Measurements from ENCODE around the gene FAM117B. TPM values are rescaled to one million over a fixed set of nuclear protein-coding genes. Genes with fewer than 3 reads are reported as not detected.

Gene FAM117B
- total RNA-seq, 1 donor from 2014 or later: 21.4 TPM

- TF ChIP-seq, protein P1, sequence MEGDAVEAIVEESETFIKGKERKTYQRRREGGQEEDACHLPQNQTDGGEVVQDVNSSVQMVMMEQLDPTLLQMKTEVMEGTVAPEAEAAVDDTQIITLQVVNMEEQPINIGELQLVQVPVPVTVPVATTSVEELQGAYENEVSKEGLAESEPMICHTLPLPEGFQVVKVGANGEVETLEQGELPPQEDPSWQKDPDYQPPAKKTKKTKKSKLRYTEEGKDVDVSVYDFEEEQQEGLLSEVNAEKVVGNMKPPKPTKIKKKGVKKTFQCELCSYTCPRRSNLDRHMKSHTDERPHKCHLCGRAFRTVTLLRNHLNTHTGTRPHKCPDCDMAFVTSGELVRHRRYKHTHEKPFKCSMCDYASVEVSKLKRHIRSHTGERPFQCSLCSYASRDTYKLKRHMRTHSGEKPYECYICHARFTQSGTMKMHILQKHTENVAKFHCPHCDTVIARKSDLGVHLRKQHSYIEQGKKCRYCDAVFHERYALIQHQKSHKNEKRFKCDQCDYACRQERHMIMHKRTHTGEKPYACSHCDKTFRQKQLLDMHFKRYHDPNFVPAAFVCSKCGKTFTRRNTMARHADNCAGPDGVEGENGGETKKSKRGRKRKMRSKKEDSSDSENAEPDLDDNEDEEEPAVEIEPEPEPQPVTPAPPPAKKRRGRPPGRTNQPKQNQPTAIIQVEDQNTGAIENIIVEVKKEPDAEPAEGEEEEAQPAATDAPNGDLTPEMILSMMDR (conservative IDR thresholded peaks at IDR 0.05): no peak
- H3K27me3 Mint-ChIP-seq: no peaks in the 10 kb centered on the region
- peaks cover 4% of the 10 kb centered on the region for H3K9me3 Mint-ChIP-seq
- no peak for DNase-seq (ENCODE audit: extremely low spot score, unreplicated experiment)
- H3K27ac Mint-ChIP-seq: no peak overlapping the region
- H3K4me1 Mint-ChIP-seq (ENCODE audit: unreplicated experiment): peaks cover 8% of the 10 kb centered on the region
- no peak overlapping the region for H3K4me3 Mint-ChIP-seq
- H3K36me3 Mint-ChIP-seq: peaks cover 12% of the 10 kb centered on the region
These were observed 82.3 kb downstream of the FAM117B start for GRCh38 chr2:202716953-202717597.

DNA sequence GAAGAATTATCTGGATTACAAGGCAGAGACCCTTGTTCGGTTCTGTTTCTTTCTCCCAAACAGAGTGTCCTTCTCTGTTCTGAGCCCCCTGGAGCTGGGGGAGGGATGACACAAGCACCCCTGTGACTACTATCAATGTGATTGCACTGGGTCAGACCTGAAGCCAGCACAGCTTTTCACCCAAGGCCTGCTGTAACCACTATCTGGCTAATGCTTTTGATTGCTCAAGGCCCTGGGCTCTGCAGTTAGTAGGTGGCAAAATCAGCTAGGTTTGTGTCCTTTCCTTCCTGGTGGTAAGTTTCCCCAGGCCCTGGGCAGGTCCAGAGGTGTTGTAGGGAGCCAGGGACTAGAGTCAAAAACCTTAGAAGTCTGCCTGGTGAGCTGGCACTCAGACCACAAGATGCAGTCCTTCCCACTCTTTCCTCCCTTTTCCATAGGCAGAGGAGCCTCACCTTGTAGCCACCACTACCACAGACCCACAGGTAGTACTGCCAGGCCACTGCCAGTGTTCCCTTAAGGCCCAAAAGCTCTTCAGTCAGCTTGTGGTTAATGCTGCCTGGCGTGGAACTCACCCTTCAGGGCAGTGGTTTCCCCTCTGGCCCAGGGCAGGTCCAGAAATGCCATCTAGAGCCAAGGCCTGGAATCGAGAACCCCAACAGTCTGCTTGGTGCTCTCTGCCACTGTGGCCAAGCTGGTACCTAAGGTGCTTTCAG lies 83.0 kb downstream of the FAM117B start:
- H3K4me3 Mint-ChIP-seq: no peak overlapping the region
- H3K36me3 Mint-ChIP-seq: peaks cover 12% of the 10 kb centered on the region
- no peaks in the 10 kb centered on the region for H3K9me3 Mint-ChIP-seq
- H3K27ac Mint-ChIP-seq: no peak overlapping the region
- no peak for DNase-seq (ENCODE audit: extremely low spot score, unreplicated experiment)
- TF ChIP-seq, protein P1 (conservative IDR thresholded peaks at IDR 0.05): no peak
- peaks cover 8% of the 10 kb centered on the region for H3K4me1 Mint-ChIP-seq (ENCODE audit: unreplicated experiment)
- H3K27me3 Mint-ChIP-seq: no peaks in the 10 kb centered on the region

GRCh38 chr2:202718614-202719013 lies 83.8 kb downstream of the FAM117B start:
- H3K36me3 Mint-ChIP-seq: peaks cover 12% of the 10 kb centered on the region
- TF ChIP-seq, protein P1 (conservative IDR thresholded peaks at IDR 0.05): no peak
- peaks cover 8% of the 10 kb centered on the region for H3K4me1 Mint-ChIP-seq (ENCODE audit: unreplicated experiment)
- no peak for DNase-seq (ENCODE audit: extremely low spot score, unreplicated experiment)
- no peak overlapping the region for H3K4me3 Mint-ChIP-seq
- no peak overlapping the region for H3K27ac Mint-ChIP-seq
- H3K27me3 Mint-ChIP-seq: no peaks in the 10 kb centered on the region
- no peaks in the 10 kb centered on the region for H3K9me3 Mint-ChIP-seq

- TF ChIP-seq, protein P1 (conservative IDR thresholded peaks at IDR 0.05): no peak
- H3K27me3 Mint-ChIP-seq: no peaks in the 10 kb centered on the region
- DNase-seq (ENCODE audit: extremely low spot score, unreplicated experiment): no peak
- peaks cover 12% of the 10 kb centered on the region for H3K36me3 Mint-ChIP-seq
- no peak overlapping the region for H3K4me3 Mint-ChIP-seq
- peaks cover 8% of the 10 kb centered on the region for H3K4me1 Mint-ChIP-seq (ENCODE audit: unreplicated experiment)
- H3K9me3 Mint-ChIP-seq: no peaks in the 10 kb centered on the region
- no peak overlapping the region for H3K27ac Mint-ChIP-seq
These were observed 85.5 kb downstream of the FAM117B start for GRCh38 chr2:202720226-202720625.

DNA sequence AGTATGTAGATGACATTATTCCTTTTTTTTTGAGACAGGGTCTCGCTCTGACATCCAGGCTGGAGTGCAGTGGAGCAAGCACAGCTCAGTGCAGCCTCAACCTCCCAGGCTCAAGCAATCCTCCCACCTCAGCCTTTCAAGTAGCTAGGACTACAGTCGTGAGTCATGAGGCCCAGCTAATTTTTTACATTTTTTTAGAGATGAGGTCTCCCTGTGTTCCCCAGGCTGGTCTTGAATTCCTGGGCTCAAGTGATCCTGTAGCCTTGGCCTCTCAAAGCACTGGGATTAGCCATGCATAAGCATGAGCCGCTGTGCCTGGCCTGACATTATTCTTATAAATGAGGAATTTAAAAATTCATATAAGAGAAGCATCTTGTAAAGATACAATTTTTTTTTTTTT lies 86.9 kb downstream of the FAM117B start:
- Mint-ChIP-seq H3K4me1 (ENCODE audit: unreplicated experiment) (peaks cover 8% of the 10 kb centered on the region), H3K27me3 (no peaks in the 10 kb centered on the region), H3K27ac (no peak overlapping the region), H3K4me3 (no peak overlapping the region), H3K36me3 (peaks cover 9% of the 10 kb centered on the region), H3K9me3 (no peaks in the 10 kb centered on the region)
- no peak for DNase-seq (ENCODE audit: extremely low spot score, unreplicated experiment)
- TF ChIP-seq, protein P1 (conservative IDR thresholded peaks at IDR 0.05): no peak

Measured in type B pancreatic cell (in vitro differentiated cells).